NB4 (cell line): ENCODE measurements around the gene LRCOL1.

Experiments used
- DNase-seq: peaks from one replicate; pipeline ENCODE4 v3.0.0; 2010; ENCODE audit warnings: low read depth
- H3K4me3 ChIP-seq: one replicate; pipeline ENCODE4 v1.5.1; 2011; ENCODE audit warnings: mild to moderate bottlenecking, low read depth, low read length, moderate library complexity
- MAX ChIP-seq: IDR thresholded peaks from 2 replicates; pipeline ENCODE4 v1.6.1; 2011; ENCODE audit warnings: low read depth, low read length
- MYC ChIP-seq: IDR thresholded peaks from 2 replicates; pipeline ENCODE4 v1.6.1; 2011; ENCODE audit warnings: low read depth, low read length
- POLR2A ChIP-seq: IDR thresholded peaks from 2 replicates; pipeline ENCODE4 v1.6.1; 2011; ENCODE audit warnings: mild to moderate bottlenecking; ENCODE audit not compliant: insufficient read length; ENCODE audit errors: extremely low read depth
- TF ChIP-seq, protein P1 (sequence below): IDR thresholded peaks from one replicate; pipeline ENCODE4 v1.5.1; 2012; ENCODE audit warnings: low read depth, low read length

The LRCOL1 gene

GRCh38 chr12:132570635-132571034 lies 39.7 kb downstream of the LRCOL1 start:
- no peak for DNase-seq
- TF ChIP-seq, protein P1, sequence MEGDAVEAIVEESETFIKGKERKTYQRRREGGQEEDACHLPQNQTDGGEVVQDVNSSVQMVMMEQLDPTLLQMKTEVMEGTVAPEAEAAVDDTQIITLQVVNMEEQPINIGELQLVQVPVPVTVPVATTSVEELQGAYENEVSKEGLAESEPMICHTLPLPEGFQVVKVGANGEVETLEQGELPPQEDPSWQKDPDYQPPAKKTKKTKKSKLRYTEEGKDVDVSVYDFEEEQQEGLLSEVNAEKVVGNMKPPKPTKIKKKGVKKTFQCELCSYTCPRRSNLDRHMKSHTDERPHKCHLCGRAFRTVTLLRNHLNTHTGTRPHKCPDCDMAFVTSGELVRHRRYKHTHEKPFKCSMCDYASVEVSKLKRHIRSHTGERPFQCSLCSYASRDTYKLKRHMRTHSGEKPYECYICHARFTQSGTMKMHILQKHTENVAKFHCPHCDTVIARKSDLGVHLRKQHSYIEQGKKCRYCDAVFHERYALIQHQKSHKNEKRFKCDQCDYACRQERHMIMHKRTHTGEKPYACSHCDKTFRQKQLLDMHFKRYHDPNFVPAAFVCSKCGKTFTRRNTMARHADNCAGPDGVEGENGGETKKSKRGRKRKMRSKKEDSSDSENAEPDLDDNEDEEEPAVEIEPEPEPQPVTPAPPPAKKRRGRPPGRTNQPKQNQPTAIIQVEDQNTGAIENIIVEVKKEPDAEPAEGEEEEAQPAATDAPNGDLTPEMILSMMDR: no peak
- no peak for TF ChIP-seq MYC
- TF ChIP-seq POLR2A: no peak
- no peak for TF ChIP-seq MAX
- no peak overlapping the region for H3K4me3 ChIP-seq

- DNase-seq: no peak
- TF ChIP-seq MYC: no peak
- TF ChIP-seq POLR2A: no peak
- H3K4me3 ChIP-seq: no peak overlapping the region
Observed at GRCh38 chr12:132569856-132570480, 40.4 kb downstream of the LRCOL1 start.

- H3K4me3 ChIP-seq: no peak overlapping the region
- TF ChIP-seq, protein P1: no peak
- TF ChIP-seq MAX (no peak), POLR2A (no peak), MYC (no peak)
- no peak for DNase-seq
Observed at GRCh38 chr12:132568826-132569480, 41.4 kb downstream of the LRCOL1 start.

DNA sequence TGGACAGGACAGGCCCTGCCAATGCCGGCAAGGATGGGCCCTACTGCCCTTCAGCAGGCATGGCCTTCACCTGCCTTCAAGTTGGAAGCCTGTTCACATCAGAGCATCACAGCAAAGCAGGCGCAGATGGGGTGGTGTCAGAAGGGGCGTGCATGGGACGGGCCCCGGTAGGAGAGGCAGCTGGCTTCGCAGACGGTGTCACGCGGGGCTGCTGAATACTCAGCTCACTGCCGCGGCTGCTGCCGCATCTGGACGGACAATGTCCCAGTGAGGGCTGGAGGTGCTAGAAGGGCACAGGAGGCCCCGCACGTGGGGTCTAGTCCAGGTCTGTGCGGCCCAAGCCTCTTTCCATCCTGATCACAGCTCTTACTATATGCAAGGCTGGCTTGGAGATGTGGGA lies 42.1 kb downstream of the LRCOL1 start:
- TF ChIP-seq POLR2A (no peak), MYC (no peak), MAX (no peak)
- TF ChIP-seq, protein P1: no peak
- H3K4me3 ChIP-seq: no peak overlapping the region
- no peak for DNase-seq

DNA sequence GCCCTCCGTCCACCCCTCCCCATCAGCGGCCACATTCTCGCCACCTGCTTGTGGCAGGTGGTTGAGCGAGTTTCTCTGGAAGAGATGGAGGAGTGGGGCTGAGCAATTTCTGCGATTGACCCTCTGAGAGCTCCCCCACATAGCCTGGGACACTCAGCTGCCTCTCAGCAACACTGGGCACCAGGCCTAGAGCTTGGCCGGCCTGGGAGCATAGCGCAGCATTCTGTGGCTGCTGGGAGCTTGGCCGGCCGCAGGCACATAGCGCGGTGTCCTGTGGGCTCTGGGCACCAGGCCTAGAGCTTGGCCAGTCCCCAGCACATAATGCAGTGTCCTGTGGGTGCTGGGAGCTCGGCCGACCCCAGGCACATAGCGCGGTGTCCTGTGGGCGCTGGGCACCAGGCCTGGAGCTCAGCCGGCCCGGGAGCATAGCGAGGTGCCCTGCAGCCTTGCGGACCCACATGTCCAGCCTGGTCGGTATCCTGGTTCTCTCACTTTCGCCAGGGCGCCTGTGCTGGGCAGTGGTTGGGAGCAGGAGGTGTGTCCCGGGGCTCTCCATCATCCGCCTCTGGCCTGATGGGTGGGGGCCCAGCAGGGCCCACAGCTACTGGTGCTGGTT lies 43.8 kb downstream of the LRCOL1 start:
- H3K4me3 ChIP-seq: no peak overlapping the region
- no peak for TF ChIP-seq POLR2A
- TF ChIP-seq MAX: no peak
- DNase-seq: no peak

GRCh38 chr12:132565365-132565764 lies 45.0 kb downstream of the LRCOL1 start:
- H3K4me3 ChIP-seq: no peak overlapping the region
- TF ChIP-seq POLR2A (no peak), MAX (no peak), MYC (no peak)
- TF ChIP-seq, protein P1: no peak
- DNase-seq: no peak
